HEK293T (cell line): ENCODE measurements around the gene PIP5K1B.

Source experiments
- CTCF ChIA-PET: fragments of 350-600 bp; formaldehyde crosslinking; extraction: SDS; loops from one replicate; lab custom pipeline; 2021; ENCODE audit warnings: antibody characterized with exemption, inconsistent platforms; lab: Yijun Ruan, JAX
- POLR2A ChIA-PET: fragments of 350-600 bp; formaldehyde crosslinking; extraction: SDS; loops from one replicate; lab custom pipeline; 2020; ENCODE audit warnings: antibody characterized with exemption, inconsistent platforms; lab: Yijun Ruan, JAX
- DNase-seq: peaks from one replicate; pipeline ENCODE4 v3.0.0; 2012; ENCODE audit warnings: mixed read lengths; ENCODE audit errors: extremely low spot score
- ARNT ChIP-seq: fragments of 450-650 bp; IDR thresholded peaks from 2 replicates; pipeline ENCODE4 v1.6.1; 2017; ENCODE audit warnings: mild to moderate bottlenecking
- BHLHE40 ChIP-seq: fragments of 450-650 bp; IDR thresholded peaks from 2 replicates; pipeline ENCODE4 v1.6.1; 2016; ENCODE audit warnings: mild to moderate bottlenecking, moderate library complexity, borderline replicate concordance
- CTBP1 ChIP-seq: fragments of 450-650 bp; IDR thresholded peaks from 2 replicates; pipeline ENCODE4 v1.6.1; 2016; ENCODE audit warnings: borderline replicate concordance
- ELF4 ChIP-seq: fragments of 450-650 bp; IDR thresholded peaks from 2 replicates; pipeline ENCODE4 v1.6.1; 2017; ENCODE audit warnings: antibody characterized with exemption
- FOXA1 ChIP-seq: fragments of 450-650 bp; IDR thresholded peaks from 2 replicates; pipeline ENCODE4 v1.6.1; 2016; ENCODE audit warnings: mild to moderate bottlenecking
- FOXK2 ChIP-seq: fragments of 450-650 bp; IDR thresholded peaks from 2 replicates; pipeline ENCODE4 v1.6.1; 2016; ENCODE audit warnings: mild to moderate bottlenecking
- FOXM1 ChIP-seq: fragments of 450-650 bp; IDR thresholded peaks from 2 replicates; pipeline ENCODE4 v1.6.1; 2017; ENCODE audit warnings: mild to moderate bottlenecking, borderline replicate concordance
- HDGF ChIP-seq: fragments of 450-650 bp; IDR thresholded peaks from 2 replicates; pipeline ENCODE4 v1.6.1; 2017; ENCODE audit warnings: antibody characterized with exemption, borderline replicate concordance
- L3MBTL2 ChIP-seq: fragments of 450-650 bp; conservative IDR thresholded peaks from 2 replicates; pipeline ENCODE4 v1.6.1; 2016; ENCODE audit warnings: mild to moderate bottlenecking
- LEF1 ChIP-seq: fragments of 450-650 bp; IDR thresholded peaks from 2 replicates; pipeline ENCODE4 v1.6.1; 2017; ENCODE audit warnings: mild to moderate bottlenecking, borderline replicate concordance
- NFRKB ChIP-seq: fragments of 450-650 bp; IDR thresholded peaks from 2 replicates; pipeline ENCODE4 v1.6.1; 2016; ENCODE audit warnings: mild to moderate bottlenecking, moderate library complexity
- SP1 ChIP-seq: fragments of 450-650 bp; IDR thresholded peaks from 2 replicates; pipeline ENCODE4 v1.6.1; 2017
- SUZ12 ChIP-seq: fragments of 450-650 bp; IDR thresholded peaks from 2 replicates; pipeline ENCODE4 v1.6.1; 2016; ENCODE audit warnings: mild to moderate bottlenecking
- TARDBP ChIP-seq: fragments of 450-650 bp; IDR thresholded peaks from 2 replicates; pipeline ENCODE4 v1.6.1; 2016
- ZNF384 ChIP-seq: fragments of 450-650 bp; IDR thresholded peaks from 2 replicates; pipeline ENCODE4 v1.6.1; 2016
- TF ChIP-seq, protein P1 (sequence below): fragments of 450-650 bp; IDR thresholded peaks from 2 replicates; pipeline ENCODE4 v1.6.1; 2016

Gene PIP5K1B

DNA sequence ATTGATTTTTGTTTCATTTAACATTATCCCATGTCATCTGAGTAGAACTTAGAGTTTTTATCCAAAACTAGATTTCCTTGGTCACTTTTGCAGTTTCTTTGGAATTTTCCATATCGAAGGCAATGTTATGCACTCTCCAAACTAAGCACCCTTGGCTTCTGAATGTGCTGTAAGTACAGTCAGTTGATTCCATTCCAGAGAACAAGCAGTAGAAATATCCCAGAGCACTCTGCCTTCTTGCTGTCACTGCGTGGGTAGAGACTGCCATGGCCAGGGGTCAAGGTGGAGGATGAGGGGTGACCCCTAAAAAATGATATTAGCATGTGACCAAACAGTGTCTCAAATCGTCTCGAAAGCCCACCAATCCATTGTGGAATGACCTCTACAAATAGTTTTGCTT lies 36.2 kb downstream of the PIP5K1B start:
- ChIA-PET POLR2A (no interaction called here), CTCF (no interaction called here)
- TF ChIP-seq L3MBTL2 = no peak
- no peak for TF ChIP-seq HDGF
- no peak for TF ChIP-seq FOXA1
- TF ChIP-seq, protein P1, sequence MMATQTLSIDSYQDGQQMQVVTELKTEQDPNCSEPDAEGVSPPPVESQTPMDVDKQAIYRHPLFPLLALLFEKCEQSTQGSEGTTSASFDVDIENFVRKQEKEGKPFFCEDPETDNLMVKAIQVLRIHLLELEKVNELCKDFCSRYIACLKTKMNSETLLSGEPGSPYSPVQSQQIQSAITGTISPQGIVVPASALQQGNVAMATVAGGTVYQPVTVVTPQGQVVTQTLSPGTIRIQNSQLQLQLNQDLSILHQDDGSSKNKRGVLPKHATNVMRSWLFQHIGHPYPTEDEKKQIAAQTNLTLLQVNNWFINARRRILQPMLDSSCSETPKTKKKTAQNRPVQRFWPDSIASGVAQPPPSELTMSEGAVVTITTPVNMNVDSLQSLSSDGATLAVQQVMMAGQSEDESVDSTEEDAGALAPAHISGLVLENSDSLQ = no peak
- no peak for TF ChIP-seq ARNT
- TF ChIP-seq ELF4 = no peak
- TF ChIP-seq FOXM1 = no peak
- TF ChIP-seq NFRKB = no peak
- no peak for TF ChIP-seq SUZ12
- no peak for DNase-seq

DNA sequence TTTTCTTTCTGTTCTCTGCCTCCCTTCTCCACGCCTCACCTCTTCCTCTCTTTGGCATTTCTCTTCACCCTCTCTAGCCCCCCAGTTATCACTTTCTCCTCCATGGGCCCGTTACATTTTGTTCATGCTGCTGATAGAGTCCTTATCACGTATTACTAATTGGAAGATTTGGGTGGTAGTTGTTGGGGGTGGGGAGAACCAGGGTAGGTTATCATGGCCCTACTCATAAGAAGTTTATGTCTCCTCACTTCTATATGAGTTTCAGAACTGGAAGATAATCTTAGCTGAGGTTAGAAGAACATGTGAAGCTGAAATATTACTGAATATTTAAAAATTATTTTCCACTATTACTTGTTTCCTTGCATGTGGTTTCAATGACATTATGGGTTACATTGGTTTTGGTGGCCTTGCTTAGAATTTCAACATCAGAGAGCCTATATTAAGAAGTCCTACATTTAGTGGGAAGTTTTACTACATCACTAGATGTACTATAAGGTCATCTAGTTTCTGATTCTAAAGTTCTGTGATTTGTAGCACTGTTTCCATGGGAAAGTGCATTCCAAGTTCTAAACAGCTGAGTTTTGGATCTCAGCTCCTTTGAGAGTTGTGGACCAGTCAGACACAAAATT lies 36.8 kb downstream of the PIP5K1B start:
- no peak for DNase-seq
- TF ChIP-seq NFRKB (no peak), BHLHE40 (no peak), ELF4 (no peak)
- POLR2A ChIA-PET = no interaction called here
- CTCF ChIA-PET = interaction anchor here (0.7 kb wide), 1 partner anchor 67 kb away, joined by 3 read pairs; no protein-coding TSS in a partner anchor

DNA sequence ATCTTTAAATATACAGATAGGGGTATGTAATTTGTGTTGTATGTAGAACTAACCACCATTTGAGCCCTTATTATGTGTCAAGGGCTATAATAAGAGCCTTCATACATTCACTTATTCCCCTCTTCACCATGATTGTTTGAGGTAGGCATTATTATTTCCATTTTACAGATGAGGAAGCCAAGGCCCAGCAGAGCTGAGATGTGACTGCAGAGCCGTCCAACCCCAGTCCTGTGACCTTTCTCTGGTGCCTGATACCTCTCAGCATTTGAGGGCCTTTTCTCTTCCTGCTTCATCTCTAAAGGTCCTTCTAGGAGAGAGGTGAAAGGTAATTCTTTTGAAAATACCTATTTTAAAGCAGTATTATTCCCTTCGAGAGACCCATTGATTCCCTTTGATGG lies 37.3 kb downstream of the PIP5K1B start:
- TF ChIP-seq ZNF384 (no peak), SP1 (no peak), LEF1 (no peak), TARDBP (no peak), FOXM1 (no peak), CTBP1 (no peak), FOXK2 (no peak), BHLHE40 (no peak), FOXA1 (no peak), ARNT (no peak)
- TF ChIP-seq, protein P1 = no peak
- POLR2A ChIA-PET = no interaction called here
- no peak for DNase-seq
- CTCF ChIA-PET = interaction anchor here (0.7 kb wide), 1 partner anchor 66 kb away, joined by 3 read pairs; no protein-coding TSS in a partner anchor

DNA sequence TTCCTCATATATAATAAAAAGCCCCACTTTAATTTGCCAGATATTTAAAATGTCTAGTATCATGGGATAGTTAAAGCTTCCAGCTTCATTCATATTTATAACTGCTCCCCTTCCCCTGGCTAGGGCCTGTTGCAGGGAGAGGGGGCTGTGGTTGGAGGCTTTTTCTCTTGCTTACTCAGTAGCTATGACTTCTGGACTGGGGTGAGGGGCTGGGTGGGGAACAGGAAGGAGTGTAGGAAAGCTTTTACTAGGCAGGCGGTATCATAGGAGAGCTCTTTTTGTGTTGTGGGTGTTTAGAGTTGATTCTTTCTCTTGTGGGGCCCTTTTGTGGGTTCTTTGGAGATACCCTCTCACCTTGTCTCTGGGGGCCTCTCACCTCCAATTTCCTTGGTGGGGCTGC lies 39.4 kb downstream of the PIP5K1B start:
- TF ChIP-seq FOXK2 (no peak), BHLHE40 (no peak), LEF1 (no peak), TARDBP (no peak), L3MBTL2 (no peak), ZNF384 (no peak), SP1 (no peak), ELF4 (no peak), SUZ12 (no peak), HDGF (no peak), NFRKB (no peak)
- TF ChIP-seq, protein P1 = no peak
- ChIA-PET CTCF (no interaction called here), POLR2A (no interaction called here)
- no peak for DNase-seq

DNA sequence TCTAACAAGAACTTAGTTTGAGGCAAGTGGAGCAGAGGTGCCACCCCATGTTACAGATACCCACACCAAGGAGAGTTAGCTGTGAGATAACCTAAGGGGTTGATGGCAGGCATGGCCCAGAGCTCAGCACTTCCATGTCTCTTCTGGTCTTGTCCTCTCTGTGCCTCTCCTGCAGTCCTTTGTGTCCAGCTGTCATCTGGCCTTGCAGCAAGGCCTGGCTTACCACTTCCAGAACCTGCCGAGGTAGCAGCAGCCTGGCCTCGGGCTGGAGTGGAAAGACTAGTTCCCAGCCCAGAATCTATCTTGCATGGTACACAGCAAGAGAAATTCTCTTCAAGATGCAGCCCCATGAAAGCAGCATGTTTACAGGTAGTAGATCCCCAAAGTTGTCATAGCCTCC lies 41.5 kb downstream of the PIP5K1B start:
- no peak for DNase-seq
- ChIA-PET POLR2A (no interaction called here), CTCF (no interaction called here)
- TF ChIP-seq NFRKB (no peak), L3MBTL2 (no peak), TARDBP (no peak), FOXM1 (no peak)

DNA sequence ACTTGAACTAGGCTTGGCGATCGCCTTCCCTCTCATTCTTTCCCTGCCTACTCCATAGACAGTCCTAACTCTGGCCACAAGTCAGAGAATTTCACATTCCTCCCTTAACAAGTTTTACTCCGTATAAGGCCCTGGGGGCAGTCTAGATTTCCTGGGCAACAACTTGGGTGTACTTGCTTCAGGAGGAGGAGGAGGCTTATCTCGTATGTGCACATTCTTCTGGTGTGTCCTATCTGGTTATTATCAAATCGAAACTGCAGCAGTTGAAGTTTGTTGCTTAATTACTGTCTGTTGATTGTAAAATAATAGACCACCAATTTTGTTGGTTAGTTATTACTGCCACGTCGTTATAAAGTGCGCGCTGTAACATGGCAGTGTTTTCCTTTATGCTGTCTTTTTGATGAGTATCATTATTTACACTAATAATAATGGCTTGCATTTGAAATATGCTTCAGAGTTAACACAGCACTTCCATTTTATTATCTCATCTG lies 42.0 kb downstream of the PIP5K1B start:
- no peak for DNase-seq
- POLR2A ChIA-PET = no interaction called here
- CTCF ChIA-PET = no interaction called here
- no peak for TF ChIP-seq ELF4
- TF ChIP-seq, protein P1 = no peak
- no peak for TF ChIP-seq TARDBP
- TF ChIP-seq FOXA1 = no peak
- no peak for TF ChIP-seq CTBP1
- no peak for TF ChIP-seq ARNT

DNA sequence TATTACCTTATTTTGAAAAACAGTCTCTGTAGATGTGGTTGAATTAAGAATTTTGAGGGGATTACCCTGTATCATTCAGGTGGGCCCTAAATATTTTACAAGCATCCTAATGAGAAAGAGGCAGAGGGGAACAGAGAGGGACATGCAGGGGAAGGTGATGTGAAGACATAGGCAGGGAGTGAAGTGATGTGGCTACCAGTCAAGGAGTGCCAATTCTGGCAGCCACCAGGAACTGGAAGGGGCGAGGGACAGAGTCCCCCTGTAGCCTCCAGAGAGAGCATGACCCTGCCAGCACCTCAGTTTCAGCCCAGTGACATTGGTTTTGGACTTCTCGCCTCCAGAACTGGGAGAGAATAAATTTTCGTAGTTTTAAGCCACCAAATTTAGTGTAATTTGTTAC lies 44.1 kb downstream of the PIP5K1B start:
- ChIA-PET POLR2A (no interaction called here), CTCF (no interaction called here)
- TF ChIP-seq ELF4 (no peak), BHLHE40 (no peak), ARNT (no peak), NFRKB (no peak), CTBP1 (no peak), TARDBP (no peak), LEF1 (no peak), FOXA1 (no peak), FOXK2 (no peak), HDGF (no peak), L3MBTL2 (no peak), SP1 (no peak), SUZ12 (no peak), FOXM1 (no peak)
- DNase-seq = no peak
